HG02642 (cell line): Measurements from ENCODE around the gene SLC22A12.

ENCODE experiments used
- ATAC-seq: cut with Tn5 transposase; IDR thresholded peaks from one replicate; pipeline ENCODE4 v1.9.1; 2021; ENCODE audit warnings: mild to moderate bottlenecking; ENCODE audit not compliant: unreplicated experiment, poor library complexity

The SLC22A12 gene

GRCh38 chr11:64642871-64643255 is 51.8 kb downstream of the SLC22A12 start:
- no peak for ATAC-seq

GRCh38 chr11:64643256-64643881 is 52.3 kb downstream of the SLC22A12 start:
- ATAC-seq: no peak

GRCh38 chr11:64643920-64644646 is 53.1 kb downstream of the SLC22A12 start:
- no peak for ATAC-seq

- no peak for ATAC-seq
Observed at GRCh38 chr11:64644647-64645275, 53.7 kb downstream of the SLC22A12 start.

- no peak for ATAC-seq
Observed at GRCh38 chr11:64647019-64647779, 56.2 kb downstream of the SLC22A12 start.

GRCh38 chr11:64648551-64648950 is 57.5 kb downstream of the SLC22A12 start:
- no peak for ATAC-seq

- ATAC-seq: no peak
Observed at GRCh38 chr11:64649291-64649697, 58.3 kb downstream of the SLC22A12 start.

GRCh38 chr11:64650923-64651523 is 60.0 kb downstream of the SLC22A12 start:
- no peak for ATAC-seq
